BLaER1 (cell line): ENCODE data around the gene PSMB9.
A peak's percentile ranks its signal among the peaks of the same experiment; 100 is the strongest.
"Not testable (repeated sequence)": the region's sequence is repeated elsewhere in the genome, so short reads cannot be mapped to it uniquely, and the experiment has no call there.

Experiments used
- H3K27ac ChIP-seq: shearing (Covaris generic); formaldehyde crosslinking; 2 replicates; pipeline ENCODE4 v1.8.1; 2022
- H3K27me3 ChIP-seq: shearing (Covaris generic); formaldehyde crosslinking; 2 replicates; pipeline ENCODE4 v1.8.1; 2022
- H3K36me3 ChIP-seq: shearing (Covaris generic); formaldehyde crosslinking; 2 replicates; pipeline ENCODE4 v1.8.1; 2022
- H3K4me1 ChIP-seq: shearing (Covaris generic); formaldehyde crosslinking; 2 replicates; pipeline ENCODE4 v1.8.1; 2022
- H3K4me2 ChIP-seq: shearing (Covaris generic); formaldehyde crosslinking; 2 replicates; pipeline ENCODE4 v1.8.1; 2022
- H3K4me3 ChIP-seq: shearing (Covaris generic); formaldehyde crosslinking; 2 replicates; pipeline ENCODE4 v1.8.1; 2022
- H3K9ac ChIP-seq: shearing (Covaris generic); formaldehyde crosslinking; 2 replicates; pipeline ENCODE4 v1.8.1; 2022
- H3K9me3 ChIP-seq: shearing (Covaris generic); formaldehyde crosslinking; 2 replicates; pipeline ENCODE4 v1.8.1; 2022
- H4K20me1 ChIP-seq: shearing (Covaris generic); formaldehyde crosslinking; 2 replicates; pipeline ENCODE4 v1.8.1; 2022
- Cebpa-rat ChIP-seq: shearing (Covaris generic); IDR thresholded peaks from 2 replicates; pipeline ENCODE4 v1.8.1; 2022

PSMB9 gene

GRCh38 chr6:32855467-32856174, 1.6 kb downstream of the PSMB9 start:
- Histone ChIP-seq H3K4me1 (peaks cover 50% of the 10 kb centered on the region), H3K4me2 (peak overlapping the region; percentile 93), H3K27ac (peak overlapping the region; percentile 90), H3K9ac (peak overlapping the region; percentile 91), H3K27me3 (no peaks in the 10 kb centered on the region), H3K36me3 (peaks cover 55% of the 10 kb centered on the region), H3K9me3 (no peaks in the 10 kb centered on the region), H3K4me3 (peak overlapping the region; percentile 93), H4K20me1 (no peaks in the 10 kb centered on the region; the same call in 1 of the 2 replicates)
- no peak for TF ChIP-seq Cebpa-rat

GRCh38 chr6:32857156-32857891, 3.3 kb downstream of the PSMB9 start:
- TF ChIP-seq Cebpa-rat, result no peak
- Histone ChIP-seq H3K36me3 (peaks cover 54% of the 10 kb centered on the region), H3K4me2 (no peak overlapping the region), H3K9me3 (no peaks in the 10 kb centered on the region), H3K27me3 (no peaks in the 10 kb centered on the region), H3K4me1 (peaks cover 38% of the 10 kb centered on the region), H3K27ac (no peak overlapping the region), H4K20me1 (no peaks in the 10 kb centered on the region), H3K9ac (no peak overlapping the region), H3K4me3 (no peak overlapping the region)

GRCh38 chr6:32858194-32858593, 4.2 kb downstream of the PSMB9 start:
- H3K9ac ChIP-seq, result no peak overlapping the region
- no peaks in the 10 kb centered on the region for H3K9me3 ChIP-seq
- H3K27me3 ChIP-seq, result no peaks in the 10 kb centered on the region
- H3K36me3 ChIP-seq, result peaks cover 54% of the 10 kb centered on the region
- H3K4me1 ChIP-seq, result peaks cover 34% of the 10 kb centered on the region
- H4K20me1 ChIP-seq, result no peaks in the 10 kb centered on the region
- no peak overlapping the region for H3K27ac ChIP-seq
- H3K4me3 ChIP-seq, result no peak overlapping the region
- TF ChIP-seq Cebpa-rat, result no peak
- H3K4me2 ChIP-seq, result no peak overlapping the region

- Histone ChIP-seq H3K4me3 (no peak overlapping the region), H3K4me1 (peaks cover 33% of the 10 kb centered on the region), H3K36me3 (peaks cover 54% of the 10 kb centered on the region), H3K27me3 (no peaks in the 10 kb centered on the region), H3K9me3 (no peaks in the 10 kb centered on the region), H3K4me2 (no peak overlapping the region), H3K27ac (no peak overlapping the region), H4K20me1 (no peaks in the 10 kb centered on the region), H3K9ac (no peak overlapping the region)
- no peak for TF ChIP-seq Cebpa-rat
Measured at GRCh38 chr6:32860674-32861073, 6.7 kb downstream of the PSMB9 start.

- peaks cover 37% of the 10 kb centered on the region for H3K36me3 ChIP-seq
- H3K27me3 ChIP-seq, result no peaks in the 10 kb centered on the region
- no peaks in the 10 kb centered on the region for H4K20me1 ChIP-seq
- no peak overlapping the region for H3K4me3 ChIP-seq
- TF ChIP-seq Cebpa-rat, result peak; percentile 38; the same call in 1 of the 2 replicates
- no peaks in the 10 kb centered on the region for H3K9me3 ChIP-seq
- no peak overlapping the region for H3K9ac ChIP-seq
- H3K27ac ChIP-seq, result no peak overlapping the region
- H3K4me2 ChIP-seq, result no peak overlapping the region
- H3K4me1 ChIP-seq, result peaks cover 44% of the 10 kb centered on the region
Measured at GRCh38 chr6:32862725-32863124, 8.7 kb downstream of the PSMB9 start.

GRCh38 chr6:32865724-32866443, 11.9 kb downstream of the PSMB9 start:
- Histone ChIP-seq H3K9me3 (no peaks in the 10 kb centered on the region), H3K9ac (no peak overlapping the region), H3K4me3 (no peak overlapping the region), H3K4me2 (no peak overlapping the region), H3K36me3 (peaks cover 5% of the 10 kb centered on the region), H3K27me3 (no peaks in the 10 kb centered on the region), H4K20me1 (no peaks in the 10 kb centered on the region), H3K4me1 (peaks cover 33% of the 10 kb centered on the region), H3K27ac (no peak overlapping the region)
- no peak for TF ChIP-seq Cebpa-rat

- no peaks in the 10 kb centered on the region for H3K27me3 ChIP-seq
- no peaks in the 10 kb centered on the region for H3K36me3 ChIP-seq
- no peak for TF ChIP-seq Cebpa-rat
- H3K9ac ChIP-seq, result peak overlapping the region; percentile 29; the same call in 1 of the 2 replicates
- no peak overlapping the region for H3K4me3 ChIP-seq
- peak overlapping the region; percentile 38 for H3K4me2 ChIP-seq
- H3K4me1 ChIP-seq, result peaks cover 31% of the 10 kb centered on the region
- H4K20me1 ChIP-seq, result no peaks in the 10 kb centered on the region
- H3K9me3 ChIP-seq, result no peaks in the 10 kb centered on the region
- no peak overlapping the region for H3K27ac ChIP-seq
Measured at GRCh38 chr6:32867022-32867477, 13.1 kb downstream of the PSMB9 start.

- H3K9ac ChIP-seq, result peak overlapping the region; percentile 29; the same call in 1 of the 2 replicates
- H4K20me1 ChIP-seq, result no peaks in the 10 kb centered on the region
- no peaks in the 10 kb centered on the region for H3K36me3 ChIP-seq
- H3K27me3 ChIP-seq, result no peaks in the 10 kb centered on the region
- H3K27ac ChIP-seq, result no peak overlapping the region
- H3K4me3 ChIP-seq, result no peak overlapping the region
- TF ChIP-seq Cebpa-rat, result no peak
- H3K4me1 ChIP-seq, result peaks cover 31% of the 10 kb centered on the region
- no peaks in the 10 kb centered on the region for H3K9me3 ChIP-seq
- H3K4me2 ChIP-seq, result peak overlapping the region; percentile 38
Measured at GRCh38 chr6:32867554-32868256, 13.7 kb downstream of the PSMB9 start.

GRCh38 chr6:32868257-32868788, 14.3 kb downstream of the PSMB9 start:
- no peak overlapping the region for H3K27ac ChIP-seq

GRCh38 chr6:32873947-32874346, 20.0 kb downstream of the PSMB9 start:
- not testable (repeated sequence) for H3K4me2 ChIP-seq, H3K9ac ChIP-seq, H3K27ac ChIP-seq, H3K4me3 ChIP-seq, H3K27me3 ChIP-seq, H3K4me1 ChIP-seq, H3K9me3 ChIP-seq, H4K20me1 ChIP-seq, H3K36me3 ChIP-seq

More at GRCh38 chr6:32868257-32868788, 14.3 kb downstream of the PSMB9 start:
- no peaks in the 10 kb centered on the region for H3K9me3 ChIP-seq
- H4K20me1 ChIP-seq, result no peaks in the 10 kb centered on the region
- no peak for TF ChIP-seq Cebpa-rat
- no peak overlapping the region for H3K4me2 ChIP-seq
- H3K9ac ChIP-seq, result no peak overlapping the region
- H3K27me3 ChIP-seq, result no peaks in the 10 kb centered on the region
- no peak overlapping the region for H3K4me3 ChIP-seq
- H3K36me3 ChIP-seq, result no peaks in the 10 kb centered on the region
- peaks cover 31% of the 10 kb centered on the region for H3K4me1 ChIP-seq
